NCI-H1930 (cell line): ENCODE results near the gene TBR1.

Experiments used
- DNase-seq, 2 experiments: peaks; one replicate each; lab custom pipeline; 2025; lab: John Stamatoyannopoulos, UW

The TBR1 gene

GRCh38 chr2:161415034-161415986 lies 787 bp upstream of the TBR1 start:
- DNase-seq = peak in 1 of 2 experiments; percentile 27

GRCh38 chr2:161416708-161417437 lies 776 bp downstream of the TBR1 start:
- no peak for DNase-seq

GRCh38 chr2:161417438-161418274 lies 1.6 kb downstream of the TBR1 start:
- DNase-seq = no peak

- no peak for DNase-seq
Observed at GRCh38 chr2:161418275-161418714, 2.2 kb downstream of the TBR1 start.

- no peak for DNase-seq
Observed at GRCh38 chr2:161418715-161419637, 2.9 kb downstream of the TBR1 start.

GRCh38 chr2:161419638-161420190 lies 3.6 kb downstream of the TBR1 start:
- no peak for DNase-seq

- DNase-seq = no peak
Observed at GRCh38 chr2:161420406-161421074, 4.4 kb downstream of the TBR1 start.

- no peak for DNase-seq
Observed at GRCh38 chr2:161421686-161422085, 5.6 kb downstream of the TBR1 start.

- DNase-seq = no peak
Observed at GRCh38 chr2:161422816-161423403, 6.8 kb downstream of the TBR1 start.

- DNase-seq = no peak
Observed at GRCh38 chr2:161423421-161424393, 7.6 kb downstream of the TBR1 start.

GRCh38 chr2:161424394-161424769 lies 8.3 kb downstream of the TBR1 start:
- DNase-seq = no peak

- DNase-seq = no peak
Observed at GRCh38 chr2:161424891-161425727, 9.0 kb downstream of the TBR1 start.

GRCh38 chr2:161425728-161426454 lies 9.8 kb downstream of the TBR1 start:
- DNase-seq = no peak

GRCh38 chr2:161426455-161426921 lies 10.4 kb downstream of the TBR1 start:
- DNase-seq = no peak

GRCh38 chr2:161426922-161427663 lies 11.0 kb downstream of the TBR1 start:
- DNase-seq = no peak
